GM18526 (cell line): Measurements from ENCODE around the gene CHIT1.

Source experiments
- POLR2A ChIP-seq: IDR thresholded peaks from 3 replicates; pipeline ENCODE4 v1.6.1; 2011; ENCODE audit not compliant: insufficient read length; ENCODE audit errors: extremely low read depth

Gene CHIT1

GRCh38 chr1:203187304-203187685 lies 42.2 kb downstream of the CHIT1 start:
- TF ChIP-seq POLR2A: no peak

GRCh38 chr1:203186446-203187303 lies 42.8 kb downstream of the CHIT1 start, which contains the start of gene CHI3L1:
CHI3L1 (minus strand) TSS chr1:203186704; CDS start chr1:203186623, 81 bp downstream.
- no peak for TF ChIP-seq POLR2A

GRCh38 chr1:203186091-203186445 lies 43.4 kb downstream of the CHIT1 start:
- TF ChIP-seq POLR2A: no peak

DNA sequence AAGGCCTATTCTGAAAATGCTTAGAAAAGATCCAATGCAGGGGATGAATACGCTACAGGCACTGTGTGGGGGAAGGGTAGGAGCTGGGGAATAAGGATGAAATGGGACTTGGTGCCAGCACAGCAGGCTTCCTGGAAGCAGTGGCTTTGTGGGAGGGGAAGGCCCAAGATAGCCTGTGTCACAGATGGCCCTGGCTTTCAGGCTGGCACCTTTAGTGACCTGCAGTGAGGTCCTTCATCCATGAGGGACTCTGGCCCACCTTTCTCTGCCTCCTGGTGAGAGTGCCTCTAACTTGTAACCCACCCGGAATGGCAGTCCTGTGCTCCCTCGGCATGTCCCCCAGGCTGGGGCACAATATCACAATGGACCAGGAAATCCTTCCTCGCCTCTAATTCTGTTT lies 43.9 kb downstream of the CHIT1 start:
- TF ChIP-seq POLR2A: no peak

DNA sequence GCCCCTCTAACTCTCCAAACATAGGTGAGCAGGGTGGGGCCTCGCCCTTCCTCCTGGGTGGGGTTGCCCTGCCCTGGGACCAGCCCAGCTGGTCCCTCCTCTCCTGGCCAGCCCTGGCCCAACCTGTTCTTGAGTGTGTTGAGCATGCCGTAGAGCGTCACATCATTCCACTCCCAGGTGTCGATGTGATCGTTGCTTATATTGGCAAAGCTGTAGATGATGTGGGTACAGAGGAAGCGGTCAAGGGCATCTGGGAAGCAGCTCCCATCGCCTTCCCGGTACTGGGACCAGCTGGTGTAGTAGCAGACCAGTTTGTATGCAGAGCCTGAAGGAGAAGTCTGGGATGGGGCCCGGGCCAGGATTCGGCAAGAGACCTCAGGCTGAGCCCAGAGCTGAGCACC lies 44.4 kb downstream of the CHIT1 start:
- TF ChIP-seq POLR2A: no peak

DNA sequence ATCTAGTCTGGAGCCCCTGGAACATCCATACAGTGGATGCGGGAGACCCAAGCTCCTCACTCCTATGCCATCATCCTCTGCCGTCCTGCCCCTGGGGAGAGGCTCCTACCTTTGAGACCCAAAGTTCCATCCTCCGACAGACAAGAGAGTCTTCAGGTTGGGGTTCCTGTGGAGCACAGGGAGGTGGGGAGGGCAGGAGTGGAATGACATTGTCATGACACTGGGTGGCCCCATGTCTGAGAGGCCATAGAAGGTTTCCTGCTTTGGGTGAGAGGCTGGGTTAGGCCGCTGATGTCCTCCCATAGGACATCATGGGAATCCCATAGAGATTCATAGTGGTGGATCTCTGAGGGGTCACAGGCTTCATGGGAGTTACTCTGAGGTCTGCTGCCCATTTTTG lies 45.0 kb downstream of the CHIT1 start:
- no peak for TF ChIP-seq POLR2A

GRCh38 chr1:203183828-203184227 lies 45.6 kb downstream of the CHIT1 start:
- TF ChIP-seq POLR2A: no peak

GRCh38 chr1:203182387-203182953 lies 47.0 kb downstream of the CHIT1 start:
- TF ChIP-seq POLR2A: no peak

DNA sequence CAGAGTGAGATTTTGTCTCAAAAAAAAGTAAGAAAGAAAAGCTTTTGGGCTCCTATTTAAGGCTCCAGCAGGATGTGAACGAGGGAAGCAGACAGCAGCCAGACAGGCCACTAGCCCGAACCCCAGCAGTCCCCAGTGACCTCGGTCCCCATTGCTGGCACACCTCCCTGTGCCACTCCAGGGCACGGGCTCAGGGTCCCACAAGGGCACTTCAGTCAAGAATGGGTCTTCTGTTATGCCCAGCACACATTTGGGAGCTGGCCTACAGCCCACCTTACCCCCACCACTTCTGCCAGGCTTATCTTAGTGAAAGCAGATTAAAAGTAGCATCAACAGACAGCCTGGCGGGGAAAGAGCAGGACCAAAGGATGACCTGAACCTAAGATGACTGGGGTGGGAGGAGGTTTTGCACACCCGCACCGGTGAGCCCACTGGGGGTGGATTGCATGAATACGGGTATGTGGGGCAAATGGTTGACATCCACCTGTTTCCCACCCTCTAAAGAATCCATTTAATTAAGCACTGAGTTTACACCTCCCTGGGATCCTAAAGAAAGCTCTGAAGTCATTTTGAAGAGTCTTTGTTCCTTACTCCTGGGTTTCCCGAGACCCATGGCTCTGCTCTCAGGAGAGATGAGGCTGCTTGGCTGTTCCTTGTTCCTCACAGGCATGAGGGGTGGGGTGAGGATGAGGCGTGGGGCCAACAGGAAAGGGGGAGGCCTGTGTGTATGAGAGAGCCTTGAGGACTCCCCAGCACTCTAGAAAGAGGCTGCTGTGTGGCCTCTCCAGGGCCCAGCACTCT lies 47.7 kb downstream of the CHIT1 start:
- TF ChIP-seq POLR2A: no peak

DNA sequence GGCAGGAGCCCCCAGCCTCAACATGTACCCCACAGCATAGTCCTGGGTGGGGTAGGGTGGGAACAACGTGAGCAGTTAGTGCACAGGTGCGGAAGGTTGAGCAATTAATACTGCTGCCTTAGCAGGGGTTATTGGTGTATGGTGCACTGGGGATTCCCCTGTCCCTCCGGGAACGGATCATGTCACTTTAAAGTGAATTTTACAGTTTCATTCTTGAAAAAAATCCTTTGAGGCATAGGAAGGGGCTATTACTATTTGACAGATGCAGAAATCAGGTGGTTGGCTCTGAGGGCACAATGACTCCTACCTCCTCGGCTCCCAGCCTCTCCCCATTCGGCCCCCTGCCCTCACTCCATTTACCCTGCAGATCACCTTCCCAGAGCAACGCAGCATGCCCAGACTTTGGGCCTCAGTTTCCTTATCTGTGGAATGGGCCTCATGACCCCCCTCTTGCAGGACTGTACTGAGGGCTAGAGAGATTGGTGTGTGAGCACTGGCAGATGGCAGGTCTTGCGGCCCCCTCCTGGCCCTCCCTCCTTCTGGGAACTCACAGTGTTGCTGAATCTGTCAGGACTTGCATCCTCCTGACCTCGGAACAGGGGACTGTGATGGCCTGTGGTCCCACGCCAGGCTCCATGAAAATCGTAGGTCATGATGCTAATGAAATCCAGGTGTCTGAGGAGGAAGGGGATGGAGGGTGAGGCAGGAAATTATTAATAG lies 48.7 kb downstream of the CHIT1 start:
- TF ChIP-seq POLR2A: no peak

GRCh38 chr1:203179667-203180005 lies 49.8 kb downstream of the CHIT1 start:
- TF ChIP-seq POLR2A: no peak

DNA sequence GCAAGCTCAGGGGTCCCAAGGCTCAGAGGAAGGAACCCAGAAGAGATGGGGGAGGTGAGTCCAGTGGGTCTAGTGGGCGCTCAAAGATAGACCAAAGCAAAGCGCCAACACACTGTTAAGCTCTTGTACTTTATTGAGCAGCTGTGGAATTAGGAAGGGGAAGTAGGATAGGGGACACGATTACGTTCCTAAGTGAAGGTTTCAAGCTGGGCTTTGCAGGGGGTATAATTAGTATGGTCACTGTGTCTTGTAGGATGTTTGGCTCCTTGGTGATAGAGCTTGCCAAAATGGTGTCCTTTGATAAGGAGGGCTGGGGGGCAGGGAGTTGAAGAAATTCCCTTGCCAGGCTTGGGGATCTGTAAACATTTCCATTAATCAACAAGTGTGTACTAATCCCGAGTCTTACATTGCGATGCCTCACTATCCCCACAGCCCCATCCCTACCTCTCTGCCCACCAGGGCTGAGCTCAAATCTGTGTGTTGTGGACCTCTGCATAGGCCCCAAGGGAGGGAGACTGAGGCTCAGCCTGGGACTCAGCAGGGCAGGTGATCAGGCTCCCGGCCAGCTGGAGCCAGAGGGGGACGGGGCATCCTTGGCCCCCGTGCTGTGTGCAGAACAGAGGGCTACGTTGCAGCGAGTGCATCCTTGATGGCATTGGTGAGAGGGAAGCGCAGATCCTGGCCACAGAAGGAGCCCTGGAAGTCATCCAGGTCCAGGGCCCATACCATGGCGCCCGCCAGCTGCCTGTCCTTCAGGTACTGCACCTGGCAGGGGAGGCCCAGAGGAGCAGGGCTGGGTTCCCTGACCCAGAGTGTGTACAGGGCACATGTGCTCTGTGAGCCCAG lies 50.4 kb downstream of the CHIT1 start:
- TF ChIP-seq POLR2A: no peak

DNA sequence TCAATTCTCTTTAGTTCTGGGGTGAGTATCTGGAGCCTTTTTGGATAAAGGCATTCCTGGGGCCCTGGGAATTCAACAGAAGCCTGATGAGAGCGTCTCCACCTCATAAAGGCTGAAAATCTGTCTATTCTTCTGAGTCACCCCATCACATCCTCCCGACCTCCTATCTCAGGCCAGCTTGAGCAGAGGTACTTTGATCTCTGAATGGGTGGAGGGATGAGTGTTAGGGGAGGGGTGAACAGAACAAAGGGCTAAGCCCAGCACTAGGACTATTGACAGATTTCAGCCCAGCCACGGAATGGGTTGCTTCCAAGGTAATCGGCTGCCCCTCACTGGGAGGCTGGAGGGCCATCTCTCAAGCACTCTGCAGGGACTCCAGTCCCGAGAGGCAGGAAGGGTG lies 51.4 kb downstream of the CHIT1 start:
- no peak for TF ChIP-seq POLR2A

GRCh38 chr1:203177470-203178039 lies 51.9 kb downstream of the CHIT1 start:
- no peak for TF ChIP-seq POLR2A
